Endothelial cell of umbilical vein (primary cell): ENCODE data around the gene IQGAP3. TPM values are rescaled to one million over a fixed set of nuclear protein-coding genes. Genes with fewer than 3 reads are reported as not detected.
A peak's percentile ranks its signal among the peaks of the same experiment; 100 is the strongest.

ENCODE experiments used
- BruUV-seq: library from RNA; stranded (reverse); fragments of 400-500 nt; replicated peaks from 2 replicates; lab custom pipeline; 2021; lab: Mats Ljungman, UMichigan
- CTCF ChIA-PET: fragments of 300-600, 350-600 bp; sonication (Branson Sonifier 250); formaldehyde crosslinking; loops from one replicate; lab custom pipeline; 2021; ENCODE audit warnings: antibody characterized with exemption, inconsistent platforms; lab: Charles Lee
- POLR2A ChIA-PET: fragments of 300-600, 350-600 bp; sonication (Branson Sonifier 250); formaldehyde crosslinking; loops from one replicate; lab custom pipeline; 2021; ENCODE audit warnings: antibody characterized with exemption, inconsistent platforms; lab: Charles Lee
- DNase-seq: peaks from one replicate; pipeline ENCODE4 v3.0.0-alpha.2; 2011; ENCODE audit warnings: low read depth, low spot score
- FAIRE-seq: peaks from 2 replicates; lab custom pipeline; 2011; peaks lifted over from hg19 to GRCh38; lab: Jason Lieb, UNC
- H2AFZ ChIP-seq: 2 replicates; pipeline ENCODE4 v1.6.0; 2012; ENCODE audit warnings: low read depth, low read length, control low read depth, inconsistent platforms
- H3K27ac ChIP-seq: 2 replicates; pipeline ENCODE4 v1.5.1; 2011; ENCODE audit warnings: low read depth, mild to moderate bottlenecking, control low read depth, low read length, moderate library complexity; ENCODE audit not compliant: insufficient read depth
- H3K27me3 ChIP-seq, 2 experiments: 2 replicates each; pipeline versions ENCODE4 v1.6.0 to v1.6.1; 2011; ENCODE audit warnings: low read length in 2 of 2, mixed read lengths in 1 of 2; ENCODE audit not compliant: control insufficient read depth in 2 of 2, insufficient read depth in 2 of 2
- H3K36me3 ChIP-seq, 2 experiments: 2 replicates in 1 of 2; 3 replicates in 1 of 2; pipeline ENCODE4 v1.5.1; 2011; ENCODE audit warnings: low read length in 2 of 2, mild to moderate bottlenecking in 1 of 2, moderate library complexity in 1 of 2; ENCODE audit not compliant: control insufficient read depth in 2 of 2, insufficient read depth in 2 of 2; ENCODE audit errors: extremely low read depth in 1 of 2
- H3K4me1 ChIP-seq: 3 replicates; pipeline ENCODE4 v1.5.1; 2011; ENCODE audit warnings: mild to moderate bottlenecking, low read length; ENCODE audit not compliant: control insufficient read depth, insufficient read depth; ENCODE audit errors: extremely low read depth
- H3K4me2 ChIP-seq: 2 replicates; pipeline ENCODE4 v1.6.1; 2011; ENCODE audit warnings: low read length, control low read depth, mixed read lengths; ENCODE audit not compliant: insufficient read depth
- H3K4me3 ChIP-seq, 3 experiments: fragments of 200-600 bp in 1 of 3; sonication (generic), shearing (Covaris generic) in 1 of 3; replicated peaks in 1 of 3; 2 replicates each; pipeline ENCODE4 v1.5.1; 2011 to 2016; ENCODE audit warnings: control low read depth in 3 of 3, low read length in 3 of 3, mild to moderate bottlenecking in 2 of 3, inconsistent platforms in 1 of 3, low read depth in 1 of 3, moderate library complexity in 1 of 3; ENCODE audit not compliant: insufficient read depth in 1 of 3
- H3K79me2 ChIP-seq: 2 replicates; pipeline ENCODE4 v1.6.0; 2012; ENCODE audit warnings: low read length, inconsistent platforms; ENCODE audit not compliant: control insufficient read depth, insufficient read depth
- H3K9ac ChIP-seq: replicated peaks from 2 replicates; pipeline ENCODE3; 2011; ENCODE audit warnings: low read length, control low read depth; ENCODE audit not compliant: insufficient read depth; ENCODE audit errors: extremely low read depth
- H3K9me1 ChIP-seq: replicated peaks from 3 replicates; pipeline ENCODE4 v1.6.0; 2011; ENCODE audit warnings: mild to moderate bottlenecking, low read length; ENCODE audit not compliant: control insufficient read depth, insufficient read depth; ENCODE audit errors: extremely low read depth
- H3K9me3 ChIP-seq: replicated peaks from 2 replicates; pipeline ENCODE4 v1.5.1; 2012; ENCODE audit warnings: low read length, inconsistent platforms; ENCODE audit not compliant: control insufficient read depth, insufficient read depth
- H4K20me1 ChIP-seq: replicated peaks from 2 replicates; pipeline ENCODE3; 2011; ENCODE audit warnings: mild to moderate bottlenecking, low read length; ENCODE audit not compliant: control insufficient read depth, insufficient read depth; ENCODE audit errors: extremely low read depth
- EZH2 ChIP-seq: IDR thresholded peaks from 2 replicates; pipeline ENCODE4 v1.6.1; 2012; ENCODE audit warnings: borderline replicate concordance, low read depth, mild to moderate bottlenecking, moderate library complexity, low read length, inconsistent platforms; ENCODE audit not compliant: severe bottlenecking
- FOS ChIP-seq: IDR thresholded peaks from 2 replicates; pipeline ENCODE4 v1.6.1; 2011; ENCODE audit warnings: mild to moderate bottlenecking, low read length, moderate library complexity, borderline replicate concordance; ENCODE audit not compliant: insufficient read depth
- JUN ChIP-seq: IDR thresholded peaks from 2 replicates; pipeline ENCODE4 v1.6.1; 2011; ENCODE audit warnings: borderline replicate concordance, low read depth; ENCODE audit not compliant: insufficient read length, insufficient read depth
- MYC ChIP-seq: IDR thresholded peaks from one replicate; pipeline ENCODE4 v1.6.1; 2011; ENCODE audit warnings: mild to moderate bottlenecking, low read depth, low read length
- dilution Hi-C: fragments of 300-500 bp; cut with MboI; formaldehyde crosslinking; loops from one replicate; pipeline ENCODE4 v1.15.0; 2019; ENCODE audit warnings: low sequenced_read_pairs; ENCODE audit not compliant: extremely low pct_ligation_motif_present
- intact Hi-C: fragments of 100-400 bp; cut with micrococcal nuclease; formaldehyde crosslinking; loops from one replicate; pipeline ENCODE4 v1.10.0; 2022
- polyA plus RNA-seq, 4 experiments: library from polyadenylated mRNA; depleted of rRNA in 3 of 4; stranded (reverse) in 3 of 4; unstranded in 1 of 4; fragments of >200 nt; gene quantifications; 2 replicates each; pipeline versions ENCODE4 v1.2.1 to v1.2.3, GENCODE V29; 2011 to 2012; ENCODE audit warnings: missing spikeins in 1 of 4
- total RNA-seq: library from RNA; stranded (reverse); gene quantifications from 2 replicates; pipeline ENCODE4 v1.2.3, GENCODE V29; 2021
- TF ChIP-seq, protein P1 (sequence below): IDR thresholded peaks from 2 replicates; pipeline ENCODE4 v1.6.1; 2011; ENCODE audit not compliant: insufficient read depth, insufficient read length

The IQGAP3 gene
- total and polyA plus RNA-seq, 2 donors (not counting 3 experiments of a cell fraction or from before 2014, with no cell fraction given), result 28.3 to 60.7 TPM

DNA sequence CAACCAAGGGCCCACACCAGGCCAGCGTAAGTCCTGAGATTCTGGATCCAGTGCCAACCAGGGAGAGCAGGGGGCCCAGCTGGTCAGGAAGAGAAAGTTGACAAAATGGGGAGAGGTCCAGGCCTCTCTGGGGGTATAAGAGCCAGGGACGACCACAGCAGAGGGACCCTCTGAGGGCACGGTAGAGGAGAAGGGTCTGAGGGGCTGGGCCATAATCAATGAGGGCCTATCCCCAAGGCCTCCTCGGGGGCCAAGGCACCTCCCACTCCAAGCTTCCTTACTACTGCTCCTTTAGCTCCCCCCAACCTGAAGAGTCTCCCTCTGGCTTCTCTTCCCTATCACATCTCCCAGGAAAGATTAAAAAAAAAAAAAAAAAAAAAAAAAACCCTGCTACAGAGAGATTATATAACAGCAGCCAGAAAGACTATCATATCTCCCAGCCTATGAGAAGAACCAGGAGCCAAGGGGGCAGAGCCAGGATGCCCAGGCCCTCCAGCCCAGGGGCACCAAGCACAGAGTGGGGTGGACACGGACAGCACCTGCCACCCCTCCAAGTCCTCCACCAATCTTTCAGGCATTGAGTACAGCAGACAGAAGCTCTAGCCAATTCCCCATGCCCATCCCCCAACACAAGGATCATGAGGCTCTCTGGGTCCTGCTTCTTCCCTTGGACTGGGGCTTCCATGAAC is 74.5 kb downstream of the IQGAP3 start:
- peaks cover 44% of the 10 kb centered on the region for H3K4me1 ChIP-seq
- no peaks in the 10 kb centered on the region for H4K20me1 ChIP-seq
- POLR2A ChIA-PET, result interaction anchor here (0.6 kb wide), 1 partner anchor 180 kb away, joined by 3 read pairs; no protein-coding TSS in a partner anchor
- H3K9ac ChIP-seq, result no peak overlapping the region
- no peaks in the 10 kb centered on the region for H3K9me1 ChIP-seq
- peaks cover 75% of the 10 kb centered on the region for H3K79me2 ChIP-seq
- CTCF ChIA-PET, result interaction anchor here (1.0 to 9.6 kb wide), 5 partner anchors 13 to 112 kb away, joined by 3 to 149 read pairs (median 8); no protein-coding TSS in a partner anchor
- TF ChIP-seq, protein P1, sequence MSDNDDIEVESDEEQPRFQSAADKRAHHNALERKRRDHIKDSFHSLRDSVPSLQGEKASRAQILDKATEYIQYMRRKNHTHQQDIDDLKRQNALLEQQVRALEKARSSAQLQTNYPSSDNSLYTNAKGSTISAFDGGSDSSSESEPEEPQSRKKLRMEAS, result no peak
- intact Hi-C loops, result loop anchor here (1.0 kb wide), 1 partner anchor 8 kb away; no protein-coding TSS in a partner anchor
- H3K27me3 ChIP-seq, result no peaks in the 10 kb centered on the region
- H3K27ac ChIP-seq, result peak overlapping the region; percentile 22
- H3K4me2 ChIP-seq, result peak overlapping the region; percentile 43
- H2AFZ ChIP-seq, result no peak overlapping the region
- H3K36me3 ChIP-seq, result peaks cover 0 to 7% of the 10 kb centered on the region in 2 experiments
- FAIRE-seq (peak; percentile 52), DNase-seq (no peak)
- no TSS peak for BruUV-seq
- H3K9me3 ChIP-seq, result no peaks in the 10 kb centered on the region
- H3K4me3 ChIP-seq, result peak overlapping the region in 1 of 3 experiments; percentile 95
- dilution Hi-C loops, result no loop called here

DNA sequence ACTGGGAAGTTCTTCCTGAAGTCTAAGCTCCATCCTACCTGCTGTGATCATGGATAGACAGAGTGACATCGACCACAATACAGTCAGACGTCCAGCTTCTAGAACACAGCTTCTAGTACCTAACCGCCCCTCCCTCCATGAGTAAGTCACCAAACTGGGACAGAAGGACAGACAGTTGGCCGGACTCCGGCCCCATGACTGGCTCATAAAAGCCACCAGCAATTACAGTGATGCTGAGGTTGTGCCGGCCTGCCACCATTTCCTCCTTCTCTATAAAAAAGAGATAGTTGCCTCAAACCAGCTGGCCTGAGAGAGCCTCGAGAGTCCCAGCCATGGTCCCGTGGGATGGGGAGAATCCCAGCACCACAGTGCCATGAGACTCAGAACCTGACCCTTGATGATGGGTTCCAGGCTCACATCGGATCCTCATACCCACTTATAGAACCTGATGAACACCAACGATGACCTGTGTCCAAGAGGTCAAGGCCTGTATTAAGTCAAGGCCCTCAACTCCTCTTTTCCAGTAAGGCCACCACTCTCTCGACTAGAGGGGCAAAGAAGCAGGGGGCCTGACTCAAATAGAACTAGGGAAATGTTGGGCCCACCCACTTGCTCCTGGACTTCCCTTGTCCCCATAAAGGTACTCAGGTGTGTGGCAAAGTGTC is 75.2 kb downstream of the IQGAP3 start:
- Histone ChIP-seq H3K9ac (no peak overlapping the region), H2AFZ (no peak overlapping the region), H3K36me3 (peaks cover 0 to 7% of the 10 kb centered on the region in 2 experiments), H3K79me2 (peaks cover 82% of the 10 kb centered on the region), H3K27ac (no peak overlapping the region), H4K20me1 (no peaks in the 10 kb centered on the region), H3K4me1 (peaks cover 38% of the 10 kb centered on the region), H3K27me3 (no peaks in the 10 kb centered on the region), H3K4me2 (no peak overlapping the region), H3K9me3 (no peaks in the 10 kb centered on the region), H3K4me3 (no peak overlapping the region), H3K9me1 (no peaks in the 10 kb centered on the region)
- dilution Hi-C loops, result no loop called here
- DNase-seq (no peak), FAIRE-seq (peak; percentile 42)
- TF ChIP-seq MYC (no peak), JUN (no peak), FOS (no peak), EZH2 (no peak)
- TF ChIP-seq, protein P1, result no peak
- ChIA-PET CTCF (interaction anchor here (1.4 to 9.6 kb wide), 2 partner anchors 12 to 17 kb away, joined by 3 to 119 read pairs; no protein-coding TSS in a partner anchor), POLR2A (interaction anchor here (0.6 kb wide), 1 partner anchor 180 kb away, joined by 3 read pairs; no protein-coding TSS in a partner anchor)
- intact Hi-C loops, result no loop called here
- no TSS peak for BruUV-seq
